ENCODE measurements around the gene RNF34. TPM values are rescaled to one million over a fixed set of nuclear protein-coding genes. Genes with fewer than 3 reads are reported as not detected.

Gene RNF34
- total and polyA plus RNA-seq, 2 of the 8 experiments (the other 6 are each of a cell fraction or from before 2014, with no cell fraction given) = 37.9 to 57.6 TPM

- TF ChIP-seq CHD7 (IDR thresholded peaks at IDR 0.05; ENCODE audit: insufficient replicate concordance, low read length) (no peak), BCL11A (IDR thresholded peaks at IDR 0.05; ENCODE audit: low read depth in 2 of 2, low read length in 2 of 2) (no peak), YY1 (IDR thresholded peaks at IDR 0.05; ENCODE audit: low read depth, low read length) (0 out of 2 replicates have a peak, but pooled peaks have one; percentile 26), E2F6 (IDR thresholded peaks at IDR 0.05) (0 out of 2 replicates have a peak, but pooled peaks have one; percentile 26), SAP30 (IDR thresholded peaks at IDR 0.05; ENCODE audit: insufficient read depth, insufficient replicate concordance, low read length) (no peak), SP1 (IDR thresholded peaks at IDR 0.05; ENCODE audit: low read depth, low read length) (no peak), GABPA (IDR thresholded peaks at IDR 0.05; ENCODE audit: borderline replicate concordance, insufficient read depth, low read length) (no peak), SP2 (IDR thresholded peaks at IDR 0.05; ENCODE audit: low read length) (no peak), KDM4A (IDR thresholded peaks at IDR 0.05; ENCODE audit: low read depth, low read length, severe bottlenecking) (peak; percentile 53)
Observed at GRCh38 chr12:121466794-121467637, 67.1 kb downstream of the RNF34 start (continued).
